ENCODE results near the gene PPFIBP1.

- no peak for TF ChIP-seq KDM1A (IDR thresholded peaks at IDR 0.05; ENCODE audit: borderline replicate concordance, low read length)
- TF ChIP-seq, protein P1, sequence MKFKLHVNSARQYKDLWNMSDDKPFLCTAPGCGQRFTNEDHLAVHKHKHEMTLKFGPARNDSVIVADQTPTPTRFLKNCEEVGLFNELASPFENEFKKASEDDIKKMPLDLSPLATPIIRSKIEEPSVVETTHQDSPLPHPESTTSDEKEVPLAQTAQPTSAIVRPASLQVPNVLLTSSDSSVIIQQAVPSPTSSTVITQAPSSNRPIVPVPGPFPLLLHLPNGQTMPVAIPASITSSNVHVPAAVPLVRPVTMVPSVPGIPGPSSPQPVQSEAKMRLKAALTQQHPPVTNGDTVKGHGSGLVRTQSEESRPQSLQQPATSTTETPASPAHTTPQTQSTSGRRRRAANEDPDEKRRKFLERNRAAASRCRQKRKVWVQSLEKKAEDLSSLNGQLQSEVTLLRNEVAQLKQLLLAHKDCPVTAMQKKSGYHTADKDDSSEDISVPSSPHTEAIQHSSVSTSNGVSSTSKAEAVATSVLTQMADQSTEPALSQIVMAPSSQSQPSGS (IDR thresholded peaks at IDR 0.05; ENCODE audit: low read length), result no peak
- TF ChIP-seq CEBPB (IDR thresholded peaks at IDR 0.05; ENCODE audit: low read depth, low read length), result no peak
- no peak for TF ChIP-seq TAF7 (optimal IDR thresholded peaks at IDR 0.05; ENCODE audit: borderline replicate concordance, low read depth, low read length)
- no peak for TF ChIP-seq JUN (IDR thresholded peaks at IDR 0.05; ENCODE audit: low read depth, low read length)
Measured at GRCh38 chr12:27645671-27646070, 121.7 kb downstream of the PPFIBP1 start.

Data from H1 (cell line).